Brain pericyte (primary cell): ENCODE data around the gene FBXL19.

Experiments
- DNase-seq: peaks from one replicate; pipeline ENCODE4 v3.0.0-alpha.2; 2012; ENCODE audit warnings: low read depth, low spot score

The FBXL19 gene

DNA sequence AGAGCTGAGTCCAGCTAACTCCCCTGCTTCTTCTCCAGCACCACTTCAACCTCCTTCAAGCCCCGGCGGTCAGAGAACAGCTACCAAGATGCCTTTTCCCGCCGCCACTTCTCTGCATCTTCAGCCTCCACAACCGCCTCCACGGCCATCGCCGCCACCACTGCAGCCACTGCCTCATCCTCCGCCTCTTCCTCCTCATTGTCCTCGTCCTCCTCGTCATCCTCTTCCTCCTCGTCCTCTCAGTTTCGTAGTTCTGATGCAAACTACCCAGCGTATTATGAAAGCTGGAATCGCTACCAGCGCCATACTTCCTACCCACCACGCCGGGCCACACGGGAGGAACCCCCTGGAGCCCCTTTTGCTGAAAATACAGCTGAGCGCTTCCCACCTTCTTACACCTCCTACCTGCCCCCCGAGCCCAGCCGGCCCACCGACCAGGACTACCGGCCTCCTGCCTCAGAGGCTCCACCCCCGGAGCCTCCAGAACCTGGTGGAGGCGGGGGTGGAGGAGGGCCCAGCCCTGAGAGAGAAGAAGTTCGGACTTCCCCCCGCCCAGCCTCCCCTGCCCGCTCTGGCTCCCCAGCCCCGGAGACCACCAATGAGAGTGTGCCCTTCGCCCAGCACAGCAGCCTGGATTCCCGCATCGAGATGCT is 41.3 kb downstream of the FBXL19 start:
- no peak for DNase-seq

GRCh38 chr16:30965436-30965835 is 42.1 kb downstream of the FBXL19 start:
- no peak for DNase-seq

DNA sequence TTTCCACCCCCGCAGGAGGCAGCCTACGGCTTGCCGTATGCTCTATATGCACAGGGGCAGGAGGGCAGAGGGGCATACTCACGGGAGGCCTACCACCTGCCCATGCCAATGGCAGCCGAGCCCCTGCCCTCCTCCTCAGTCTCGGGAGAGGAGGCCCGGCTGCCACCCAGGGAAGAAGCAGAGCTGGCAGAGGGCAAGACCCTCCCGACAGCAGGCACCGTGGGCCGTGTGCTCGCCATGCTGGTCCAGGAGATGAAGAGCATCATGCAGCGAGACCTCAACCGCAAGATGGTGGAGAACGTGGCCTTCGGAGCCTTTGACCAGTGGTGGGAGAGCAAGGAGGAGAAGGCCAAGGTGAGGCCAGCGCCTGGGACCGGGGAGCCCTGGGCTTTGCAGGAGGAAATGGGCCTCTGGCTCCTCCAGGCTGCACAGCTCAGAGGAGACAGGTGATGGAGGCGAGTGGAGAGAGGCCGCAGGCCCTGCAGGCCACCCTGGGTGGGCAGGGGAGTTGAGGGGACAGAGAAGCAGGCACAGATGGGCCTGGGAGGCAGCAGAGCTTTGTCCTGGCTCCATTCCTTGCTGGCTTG is 42.8 kb downstream of the FBXL19 start:
- DNase-seq, result no peak

GRCh38 chr16:30967795-30968194 is 44.4 kb downstream of the FBXL19 start:
- no peak for DNase-seq

DNA sequence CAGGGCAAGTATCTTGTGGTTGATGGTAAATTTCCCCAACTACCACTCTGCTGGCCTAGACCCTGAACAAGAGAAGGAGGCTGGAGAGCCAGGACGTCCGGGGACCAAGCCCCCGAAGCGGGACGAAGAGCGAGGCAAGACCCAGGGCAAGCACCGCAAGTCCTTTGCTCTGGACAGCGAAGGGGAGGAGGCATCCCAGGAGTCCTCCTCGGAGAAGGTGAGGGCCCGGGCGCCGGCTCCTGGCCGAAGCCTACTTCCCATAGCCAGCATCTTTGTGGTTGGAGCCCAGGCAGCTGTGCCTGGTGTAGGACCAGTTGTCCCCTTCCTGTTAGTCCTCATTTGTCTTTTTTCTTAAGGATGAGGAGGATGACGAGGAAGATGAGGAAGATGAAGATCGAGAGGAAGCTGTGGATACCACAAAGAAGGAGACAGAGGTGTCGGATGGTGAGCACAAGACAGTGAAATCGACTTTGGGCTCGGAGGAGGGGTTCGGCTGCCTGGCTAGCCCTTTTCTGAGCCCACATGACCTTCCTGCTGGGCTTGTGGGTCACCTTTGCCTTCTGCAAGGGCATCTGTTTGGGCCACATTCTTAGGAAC is 46.0 kb downstream of the FBXL19 start:
- no peak for DNase-seq

- DNase-seq, result no peak
These were observed 47.9 kb downstream of the FBXL19 start for GRCh38 chr16:30971298-30971697.

GRCh38 chr16:30972872-30973271 is 49.5 kb downstream of the FBXL19 start:
- no peak for DNase-seq

DNA sequence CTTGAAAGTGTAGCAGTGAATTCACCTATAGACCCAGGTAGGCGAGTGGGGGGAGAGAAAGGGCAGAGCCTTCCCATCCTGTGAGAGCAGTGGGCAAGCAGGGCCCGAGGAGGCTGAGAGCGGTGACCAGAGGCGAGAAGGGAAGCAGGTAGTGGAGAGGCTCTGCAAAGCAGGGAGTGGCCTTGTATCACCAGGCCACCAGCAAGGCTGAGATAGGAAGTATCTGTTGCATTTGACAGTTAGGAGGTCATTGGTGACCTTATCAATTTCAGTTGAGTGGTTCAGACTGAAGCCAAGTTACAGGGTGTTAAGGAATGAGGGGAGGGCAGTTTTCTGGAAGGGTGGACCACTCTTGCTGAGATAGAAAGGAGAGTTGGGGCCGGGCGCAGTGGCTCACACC is 51.0 kb downstream of the FBXL19 start:
- no peak for DNase-seq

DNA sequence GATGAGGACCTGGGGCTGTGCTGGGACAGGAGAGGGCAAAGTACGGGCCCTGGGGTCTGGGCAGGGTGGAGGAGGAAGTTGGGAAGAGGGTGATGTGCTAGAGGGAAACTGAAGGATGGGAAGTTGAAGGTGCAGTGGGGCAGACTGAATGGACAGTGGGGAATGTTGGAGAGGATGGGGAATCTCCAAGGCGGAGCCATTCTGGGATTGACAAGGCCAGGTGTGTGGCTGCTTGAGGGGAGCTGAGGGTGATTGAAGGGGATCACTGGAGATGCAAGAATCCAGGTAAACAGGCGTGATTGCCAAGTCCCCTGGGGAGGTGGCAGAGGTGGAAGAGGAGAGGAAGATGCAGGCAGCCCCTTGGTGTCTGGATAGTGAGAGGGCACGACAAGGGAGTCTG is 53.1 kb downstream of the FBXL19 start:
- DNase-seq, result no peak

DNA sequence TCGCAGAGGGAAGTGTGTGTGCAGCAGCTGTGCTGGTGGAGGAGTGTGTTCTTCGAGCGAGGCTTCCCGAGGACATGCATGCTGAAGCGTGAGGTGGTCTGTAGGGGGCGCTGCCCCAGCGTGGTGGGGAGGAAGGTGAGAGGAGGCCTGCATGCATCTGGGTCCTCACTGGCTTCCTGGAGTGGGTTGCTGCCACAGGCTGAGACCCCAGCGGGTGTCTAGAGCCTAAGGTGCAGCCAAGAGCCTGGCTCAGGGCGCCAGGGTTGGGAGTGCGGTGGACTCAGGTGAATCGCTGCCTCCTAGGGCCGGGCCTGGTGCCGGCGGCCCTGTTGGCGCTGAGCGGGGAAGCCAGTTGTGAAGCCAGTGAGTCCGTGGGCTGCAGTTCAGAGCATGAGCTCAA is 54.1 kb downstream of the FBXL19 start:
- DNase-seq, result no peak

DNA sequence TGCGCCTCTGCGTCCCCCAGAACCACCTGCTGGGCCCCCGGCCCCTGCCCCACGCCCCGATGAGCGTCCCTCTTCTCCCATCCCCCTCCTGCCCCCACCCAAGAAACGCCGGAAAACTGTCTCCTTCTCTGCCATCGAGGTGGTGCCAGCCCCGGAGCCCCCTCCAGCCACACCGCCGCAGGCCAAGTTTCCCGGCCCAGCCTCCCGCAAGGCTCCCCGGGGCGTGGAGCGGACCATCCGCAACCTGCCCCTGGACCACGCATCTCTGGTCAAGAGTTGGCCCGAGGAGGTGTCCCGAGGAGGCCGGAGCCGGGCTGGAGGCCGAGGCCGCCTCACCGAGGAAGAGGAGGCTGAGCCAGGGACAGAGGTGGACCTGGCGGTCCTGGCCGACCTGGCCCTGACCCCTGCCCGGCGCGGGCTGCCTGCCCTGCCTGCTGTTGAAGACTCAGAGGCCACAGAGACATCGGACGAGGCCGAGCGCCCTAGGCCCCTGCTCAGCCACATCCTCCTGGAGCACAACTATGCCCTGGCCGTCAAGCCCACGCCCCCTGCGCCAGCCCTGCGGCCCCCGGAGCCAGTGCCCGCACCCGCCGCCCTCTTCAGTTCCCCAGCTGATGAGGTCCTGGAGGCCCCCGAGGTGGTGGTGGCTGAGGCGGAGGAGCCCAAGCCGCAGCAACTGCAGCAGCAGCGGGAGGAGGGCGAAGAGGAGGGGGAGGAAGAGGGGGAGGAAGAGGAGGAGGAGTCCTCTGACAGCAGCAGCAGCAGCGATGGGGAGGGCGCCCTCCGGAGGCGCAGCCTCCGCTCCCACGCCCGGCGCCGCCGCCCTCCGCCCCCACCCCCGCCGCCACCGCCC is 56.0 kb downstream of the FBXL19 start:
- DNase-seq, result no peak

GRCh38 chr16:30980023-30980371 is 56.6 kb downstream of the FBXL19 start:
- DNase-seq, result no peak

- DNase-seq, result no peak
These were observed 57.1 kb downstream of the FBXL19 start for GRCh38 chr16:30980434-30980833.

DNA sequence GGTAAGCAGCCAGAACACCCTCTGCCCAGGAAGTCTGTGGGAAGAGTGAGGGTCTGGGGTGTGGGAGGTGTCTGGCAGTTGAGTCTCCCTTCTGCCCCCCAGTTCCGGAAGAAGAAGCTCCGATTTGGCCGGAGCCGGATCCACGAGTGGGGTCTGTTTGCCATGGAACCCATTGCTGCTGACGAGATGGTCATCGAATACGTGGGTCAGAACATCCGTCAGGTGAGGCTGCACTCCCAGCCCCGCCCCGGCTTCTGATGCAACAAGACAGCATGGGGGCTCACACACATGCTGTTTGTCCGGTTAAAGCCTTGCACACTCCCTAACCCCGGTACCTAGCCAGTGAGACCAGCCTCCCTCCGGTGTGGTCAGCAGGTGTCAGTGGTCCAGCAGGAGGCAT is 57.6 kb downstream of the FBXL19 start:
- DNase-seq, result no peak

- no peak for DNase-seq
These were observed 59.3 kb downstream of the FBXL19 start for GRCh38 chr16:30982548-30983288.

DNA sequence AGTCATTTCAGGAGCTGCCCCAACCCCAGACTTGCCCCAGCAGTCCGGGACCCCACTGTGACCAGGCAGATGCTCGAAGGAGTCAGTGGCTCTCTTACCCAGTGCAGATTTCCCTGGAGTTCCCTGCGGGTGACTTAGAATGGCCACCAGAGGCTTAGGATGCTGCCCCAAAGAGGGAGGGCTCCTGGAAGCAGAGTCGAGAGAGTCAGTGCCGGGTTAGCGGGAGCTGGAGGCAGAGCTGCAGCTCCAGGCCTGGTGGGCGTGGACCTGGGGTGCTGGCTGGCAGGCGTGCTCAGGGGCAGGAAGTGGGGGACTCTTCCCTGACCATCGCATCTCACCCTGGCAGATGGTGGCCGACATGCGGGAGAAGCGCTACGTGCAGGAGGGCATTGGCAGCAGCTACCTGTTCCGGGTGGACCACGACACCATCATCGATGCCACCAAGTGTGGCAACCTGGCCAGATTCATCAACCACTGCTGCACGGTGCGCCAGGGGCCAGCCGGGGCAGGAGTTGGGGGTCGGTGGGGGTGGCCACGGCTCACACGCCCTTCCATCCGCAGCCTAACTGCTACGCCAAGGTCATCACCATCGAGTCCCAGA is 60.0 kb downstream of the FBXL19 start:
- DNase-seq, result no peak

DNA sequence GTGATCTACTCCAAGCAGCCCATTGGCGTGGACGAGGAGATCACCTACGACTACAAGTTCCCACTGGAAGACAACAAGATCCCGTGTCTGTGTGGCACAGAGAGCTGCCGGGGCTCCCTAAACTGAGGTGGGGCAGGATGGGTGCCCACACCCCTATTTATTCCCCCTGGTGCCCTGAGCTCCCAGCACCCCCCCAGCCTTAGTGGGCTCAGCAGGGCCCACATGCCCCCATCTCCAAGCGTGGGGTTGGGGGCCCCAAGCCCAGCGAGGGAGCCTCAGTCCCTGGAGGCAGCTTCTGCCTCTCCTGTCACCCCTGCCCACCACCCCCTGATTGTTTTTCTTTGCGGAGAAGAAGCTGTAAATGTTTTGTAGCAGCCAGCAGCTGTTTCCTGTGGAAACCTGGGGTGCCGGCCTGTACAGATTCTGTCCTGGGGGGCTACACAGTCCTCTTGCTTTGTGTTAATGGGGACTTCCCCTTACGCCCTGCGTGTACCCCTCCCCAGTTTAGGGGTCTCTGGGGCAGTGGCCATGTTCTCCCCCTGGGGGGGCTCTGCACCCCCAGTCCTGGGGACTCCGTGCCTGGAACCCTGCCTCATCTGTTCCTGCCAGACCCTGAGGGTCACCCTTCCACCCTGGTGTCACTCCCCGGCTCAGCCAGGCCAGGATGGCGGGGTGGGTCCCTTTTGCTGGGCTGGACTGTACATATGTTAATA is 60.7 kb downstream of the FBXL19 start:
- DNase-seq, result no peak

DNA sequence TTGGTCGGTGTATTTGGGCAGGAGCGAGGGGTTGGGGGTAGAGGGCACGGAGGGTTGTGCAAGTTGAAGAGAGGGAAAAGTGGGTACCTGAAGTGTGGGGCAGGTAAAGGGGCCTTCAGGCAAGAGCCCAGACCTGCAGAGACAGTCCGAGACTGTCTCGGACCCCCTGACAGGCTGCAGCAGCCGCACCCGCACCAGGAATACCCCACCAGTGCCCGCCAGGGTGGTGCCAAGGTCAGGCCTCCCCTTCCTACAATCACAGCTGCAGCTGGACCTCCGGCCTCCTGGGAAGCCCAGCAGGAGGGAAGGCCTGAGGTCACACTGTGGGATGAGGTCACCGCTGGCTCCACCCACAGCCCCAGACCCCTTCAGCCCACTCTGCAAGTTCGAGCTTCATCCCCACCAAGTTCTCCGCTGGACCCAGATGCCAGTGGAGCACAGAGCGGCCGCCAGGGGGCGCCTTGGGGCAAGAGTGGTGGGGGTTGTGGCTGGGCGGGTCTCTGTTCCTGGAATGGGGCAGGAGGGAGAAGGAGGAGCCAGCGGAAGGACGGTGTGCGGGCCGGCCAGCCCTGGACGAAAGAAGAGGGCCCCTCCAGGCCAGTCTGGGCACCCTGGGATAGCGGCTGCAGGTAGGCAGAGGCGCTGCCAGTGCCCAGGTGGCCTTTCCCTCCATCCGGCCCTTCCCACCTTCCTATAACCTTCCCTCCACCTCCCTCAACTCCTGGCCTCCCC is 61.5 kb downstream of the FBXL19 start, which contains the start of gene HSD3B7:
Gene HSD3B7, plus strand, starts transcription at position 539 of the 732 bp plus-strand sequence. CDS start 452 bp downstream, outside the sequence.
- DNase-seq, result peak; percentile 54

GRCh38 chr16:30985401-30986128 is 62.2 kb downstream of the FBXL19 start:
- no peak for DNase-seq
